GM12878 (cell line): Measurements from ENCODE around the gene NCKAP5. TPM values are rescaled to one million over a fixed set of nuclear protein-coding genes. Genes with fewer than 3 reads are reported as not detected.

Experiments used
- ATAC-seq: fragments of 200-7000 bp; cut with Tn5 transposase; 3 replicates; pipeline ENCODE4 v1.9.1; 2020; ENCODE audit warnings: mild to moderate bottlenecking, moderate library complexity
- BruUV-seq: library from RNA; stranded (reverse); fragments of 400-500 nt; replicated peaks from 2 replicates; lab custom pipeline; 2021; lab: Mats Ljungman, UMichigan
- CTCF ChIA-PET: fragments of 300-600 bp; sonication (Branson Sonifier 250); formaldehyde crosslinking; extraction: SDS; loops from one replicate; lab custom pipeline; 2021; ENCODE audit warnings: inconsistent platforms; lab: Yijun Ruan, JAX
- POLR2A ChIA-PET: fragments of 350-600 bp; formaldehyde crosslinking; extraction: SDS; loops from one replicate; lab custom pipeline; 2021; ENCODE audit warnings: inconsistent platforms; lab: Charles Lee
- RAD21 ChIA-PET: fragments of 300-600 bp; sonication (Branson Sonifier 250); formaldehyde crosslinking; loops from one replicate; lab custom pipeline; 2023; ENCODE audit warnings: antibody characterized with exemption; ENCODE audit not compliant: unreplicated experiment; lab: Charles Lee
- SMC1A ChIA-PET: fragments of 300-600 bp; sonication (Branson Sonifier 250); formaldehyde crosslinking; loops from one replicate; lab custom pipeline; 2023; ENCODE audit not compliant: unreplicated experiment, uncharacterized antibody; lab: Charles Lee
- DNase-seq: peaks from one replicate; pipeline ENCODE4 v3.0.0-alpha.2; 2011; ENCODE audit warnings: low read depth, low spot score
- FAIRE-seq: peaks from 3 replicates; lab custom pipeline; 2011; peaks lifted over from hg19 to GRCh38; lab: Jason Lieb, UNC
- H2AFZ ChIP-seq: 2 replicates; pipeline ENCODE4 v1.6.0; 2011; ENCODE audit warnings: low read depth, low read length, control low read depth; ENCODE audit not compliant: control insufficient read depth
- H3K27ac ChIP-seq: 2 replicates; pipeline ENCODE4 v1.5.1; 2011; ENCODE audit warnings: control low read depth; ENCODE audit not compliant: control insufficient read depth, insufficient read depth
- H3K27me3 ChIP-seq, 2 experiments: replicated peaks in 1 of 2; 2 replicates each; pipeline versions ENCODE4 v1.6.0 to v1.6.1; 2011; ENCODE audit warnings: low read length in 1 of 2; ENCODE audit not compliant: control insufficient read depth in 2 of 2, insufficient read depth in 2 of 2
- H3K36me3 ChIP-seq, 2 experiments: 2 replicates each; pipeline ENCODE4 v1.5.1; 2011; ENCODE audit warnings: low read length in 1 of 2; ENCODE audit not compliant: control insufficient read depth in 2 of 2, insufficient read depth in 2 of 2
- H3K4me1 ChIP-seq: 2 replicates; pipeline ENCODE4 v1.6.1; 2011; ENCODE audit warnings: mild to moderate bottlenecking, low read length, moderate library complexity, mixed read lengths; ENCODE audit not compliant: control insufficient read depth, insufficient read depth
- H3K4me2 ChIP-seq: 2 replicates; pipeline ENCODE4 v1.6.0; 2011; ENCODE audit warnings: control low read depth; ENCODE audit not compliant: control insufficient read depth, insufficient read depth
- H3K4me3 ChIP-seq: fragments of 200-600 bp; sonication (generic); 2 replicates; pipeline ENCODE4 v1.5.1; 2016
- H3K79me2 ChIP-seq: 2 replicates; pipeline ENCODE4 v1.6.0; 2011; ENCODE audit warnings: low read length; ENCODE audit not compliant: control insufficient read depth, insufficient read depth
- H3K9ac ChIP-seq: 2 replicates; pipeline ENCODE4 v1.8.0; 2011; ENCODE audit warnings: low read length, control low read depth, mixed read lengths; ENCODE audit not compliant: control insufficient read depth, insufficient read depth
- H3K9me3 ChIP-seq: replicated peaks from 3 replicates; pipeline ENCODE4 v1.5.1; 2011; ENCODE audit warnings: mild to moderate bottlenecking, low read length; ENCODE audit not compliant: control insufficient read depth, insufficient read depth
- H4K20me1 ChIP-seq: 2 replicates; pipeline ENCODE4 v1.6.0; 2011; ENCODE audit not compliant: control insufficient read depth, insufficient read depth
- BCL11A ChIP-seq: IDR thresholded peaks from 2 replicates; pipeline ENCODE4 v1.6.1; 2011; ENCODE audit warnings: low read depth, low read length
- IKZF1 ChIP-seq: fragments of 450-650 bp; conservative IDR thresholded peaks from 2 replicates; pipeline ENCODE4 v1.6.1; 2017; ENCODE audit warnings: antibody characterized with exemption, mild to moderate bottlenecking
- IKZF2 ChIP-seq, 2 experiments: fragments of 450-650 bp; IDR thresholded peaks; 2 replicates each; pipeline ENCODE4 v1.6.1; 2017; ENCODE audit warnings: mild to moderate bottlenecking in 2 of 2, moderate library complexity in 2 of 2
- JUNB ChIP-seq: IDR thresholded peaks from 2 replicates; pipeline ENCODE4 v1.6.1; 2016; ENCODE audit warnings: antibody characterized with exemption, mild to moderate bottlenecking
- MEF2A ChIP-seq: IDR thresholded peaks from 2 replicates; pipeline ENCODE4 v1.6.1; 2011; ENCODE audit warnings: low read depth, mild to moderate bottlenecking, low read length, moderate library complexity; ENCODE audit not compliant: insufficient read depth
- MTA2 ChIP-seq: fragments of 450-650 bp; IDR thresholded peaks from 2 replicates; pipeline ENCODE4 v1.6.1; 2016; ENCODE audit warnings: low read depth, mild to moderate bottlenecking, moderate library complexity
- MYB ChIP-seq: fragments of 150-350 bp; IDR thresholded peaks from 2 replicates; pipeline ENCODE4 v1.6.1; 2014; ENCODE audit warnings: mild to moderate bottlenecking, low read depth, low read length, borderline replicate concordance
- NFYA ChIP-seq: IDR thresholded peaks from 2 replicates; pipeline ENCODE4 v1.6.1; 2011; ENCODE audit warnings: low read depth, mild to moderate bottlenecking, low read length, improper control_type of control experiment, borderline replicate concordance
- NR2C1 ChIP-seq: fragments of 450-650 bp; IDR thresholded peaks from 2 replicates; pipeline ENCODE4 v1.6.1; 2017; ENCODE audit warnings: antibody characterized with exemption, mild to moderate bottlenecking, moderate library complexity
- SUZ12 ChIP-seq: fragments of 200-600 bp; sonication (generic); IDR thresholded peaks from one replicate; pipeline ENCODE4 v1.6.1; 2018; ENCODE audit warnings: antibody characterized with exemption, mild to moderate bottlenecking; ENCODE audit not compliant: unreplicated experiment
- TBL1XR1 ChIP-seq: IDR thresholded peaks from 2 replicates; pipeline ENCODE4 v1.6.1; 2012; ENCODE audit warnings: low read depth, low read length, improper control_type of control experiment
- TCF3 ChIP-seq: IDR thresholded peaks from 2 replicates; pipeline ENCODE4 v1.6.1; 2012; ENCODE audit warnings: low read depth, mild to moderate bottlenecking, low read length, borderline replicate concordance; ENCODE audit not compliant: insufficient read depth
- ZNF24 ChIP-seq: fragments of 450-650 bp; IDR thresholded peaks from 2 replicates; pipeline ENCODE4 v1.6.1; 2017; ENCODE audit warnings: antibody characterized with exemption, mild to moderate bottlenecking
- WGBS: methylation state at CpG from one replicate; pipeline ENCODE4 v1.1.6; 2016; ENCODE audit warnings: low lambda C conversion rate; ENCODE audit not compliant: insufficient replicate concordance, insufficient coverage; ENCODE audit errors: missing lambda C conversion rate; 5-methylcytosine and 5-hydroxymethylcytosine counted together
- in situ Hi-C: fragments of 300-500 bp; cut with MboI; formaldehyde crosslinking; loops from 9 replicates; pipeline ENCODE4 v1.14.3; 2018; ENCODE audit warnings: mixed read lengths
- intact Hi-C: fragments of 100-400 bp; cut with micrococcal nuclease; formaldehyde crosslinking; loops from one replicate; pipeline ENCODE4 v1.14.2; 2022; ENCODE audit not compliant: unreplicated experiment
- polyA plus RNA-seq, 11 experiments: library from polyadenylated mRNA; depleted of rRNA in 4 of 11; unstranded in 6 of 11; stranded (reverse) in 5 of 11; fragments of >200 nt; fragmentation: Nextera tagmentation in 4 of 11; fragmentation: Illumina TruSeq in 1 of 11; extraction: Ambion mirVana in 4 of 11; extraction: Trizol in 1 of 11; gene quantifications; 1 replicate in 1 of 11; 2 replicates in 10 of 11; pipeline versions ENCODE4 v1.2.1 to v1.2.3, GENCODE V29; 2011 to 2016; ENCODE audit warnings: inconsistent platforms in 2 of 11, missing spikeins in 2 of 11, low read depth in 1 of 11
- total RNA-seq, 4 experiments: library from RNA; depleted of rRNA in 3 of 4; stranded (reverse); fragments of >200 nt in 3 of 4; fragmentation: Illumina TruSeq in 1 of 4; extraction: Trizol in 1 of 4; gene quantifications; 2 replicates each; pipeline versions ENCODE4 v1.2.1 to v1.2.3, GENCODE V29; 2013 to 2021
- TF ChIP-seq, protein P1 (sequence below): fragments of 450-650 bp; IDR thresholded peaks from 2 replicates; pipeline ENCODE4 v1.6.1; 2016; ENCODE audit warnings: mild to moderate bottlenecking
- TF ChIP-seq, protein P2 (sequence below): fragments of 450-650 bp; IDR thresholded peaks from 2 replicates; pipeline ENCODE4 v1.6.1; 2016; ENCODE audit warnings: mild to moderate bottlenecking

The NCKAP5 gene
- total and polyA plus RNA-seq, 10 of the 15 experiments (the other 5 are each of a cell fraction or from before 2014, with no cell fraction given) = 0.06 to 0.44 (median 0.16) TPM

DNA sequence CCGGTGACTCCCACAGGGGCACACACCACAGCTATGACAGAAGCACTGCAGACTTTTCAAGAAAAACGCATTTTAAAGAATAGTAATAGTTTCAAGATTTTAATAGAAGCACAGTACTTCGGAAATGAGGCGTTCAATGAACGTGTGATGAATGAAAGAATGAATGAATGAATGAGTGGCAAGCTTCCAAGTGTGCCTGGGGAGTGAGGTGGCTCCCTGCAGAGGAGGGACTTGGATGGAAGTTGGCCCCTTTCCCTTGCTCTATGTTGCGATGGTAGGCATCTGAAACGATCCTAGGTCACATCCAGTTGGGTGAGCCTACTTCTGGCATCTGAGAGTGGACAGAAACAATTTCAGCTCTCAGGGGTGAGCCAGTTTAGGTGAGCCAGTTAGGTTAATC lies 65.6 kb downstream of the NCKAP5 start:
- SMC1A ChIA-PET = interaction anchor here (0.8 to 6.6 kb wide), 13 partner anchors 9 to 139 kb away, joined by 3 to 81 read pairs (median 3); no protein-coding TSS in a partner anchor
- CTCF ChIA-PET = interaction anchor here (1.0 to 4.2 kb wide), 7 partner anchors 10 to 84 kb away, joined by 3 to 26 read pairs (median 3); no protein-coding TSS in a partner anchor
- TF ChIP-seq ZNF24 (peak; percentile 72), BCL11A (no peak)
- ATAC-seq = no peak; the same call in 2 of the 3 replicates
- Histone ChIP-seq H3K36me3 (no peaks in the 10 kb centered on the region), H3K9me3 (no peaks in the 10 kb centered on the region), H3K9ac (no peak overlapping the region), H3K27ac (no peak overlapping the region), H2AFZ (no peak overlapping the region), H3K79me2 (no peaks in the 10 kb centered on the region), H3K4me1 (no peaks in the 10 kb centered on the region), H3K27me3 (no peaks in the 10 kb centered on the region), H3K4me2 (no peak overlapping the region), H4K20me1 (no peaks in the 10 kb centered on the region), H3K4me3 (no peak overlapping the region)
- WGBS = 36% methylated on average over 7 of the region's 7 CpGs
- no TSS peak for BruUV-seq
- in situ Hi-C loops (no loop called here), intact Hi-C loops (no loop called here)
- POLR2A ChIA-PET = interaction anchor here (0.7 to 2.1 kb wide), 3 partner anchors 9 to 82 kb away, joined by 3 to 18 read pairs (median 7); no protein-coding TSS in a partner anchor
- no peak for FAIRE-seq
- RAD21 ChIA-PET = interaction anchor here (0.6 to 3.4 kb wide), 6 partner anchors 12 to 87 kb away, joined by 4 to 28 read pairs (median 12); no protein-coding TSS in a partner anchor
- no peak for DNase-seq

DNA sequence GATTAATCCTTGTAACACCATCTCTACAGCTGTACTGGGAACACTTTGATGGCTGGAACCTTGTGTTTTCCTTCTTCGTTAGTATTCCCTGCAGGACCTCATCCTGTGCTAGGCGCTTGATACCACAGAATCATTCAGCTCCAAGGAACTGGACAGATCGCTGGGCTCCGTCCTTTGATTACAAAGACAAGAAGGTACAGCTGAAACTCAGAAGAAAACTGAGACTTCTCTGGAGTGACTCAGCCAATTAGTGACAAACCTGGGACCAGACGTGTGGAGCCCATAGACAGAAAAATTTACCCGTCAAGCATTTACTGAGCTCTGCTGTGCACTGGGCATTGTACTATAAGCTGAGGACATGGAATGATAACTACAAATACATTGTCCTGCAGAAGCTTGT lies 67.3 kb downstream of the NCKAP5 start:
- WGBS = 18% methylated on average over 6 of the region's 6 CpGs
- ATAC-seq = peak; percentile 51
- H3K4me2 ChIP-seq = no peak overlapping the region
- no peak overlapping the region for H3K9ac ChIP-seq
- no peak overlapping the region for H3K4me3 ChIP-seq
- ChIA-PET RAD21 (interaction anchor here (0.8 to 1.9 kb wide), 16 partner anchors 8 to 279 kb away, joined by 3 to 18 read pairs (median 4); no protein-coding TSS in a partner anchor), SMC1A (interaction anchor here (0.7 to 6.6 kb wide), 10 partner anchors 10 to 238 kb away, joined by 3 to 81 read pairs (median 7); no protein-coding TSS in a partner anchor), CTCF (interaction anchor here (0.6 to 1.8 kb wide), 8 partner anchors 13 to 432 kb away, joined by 3 to 18 read pairs (median 4); no protein-coding TSS in a partner anchor), POLR2A (interaction anchor here (0.9 to 1.1 kb wide), 3 partner anchors 10 to 43 kb away, joined by 3 read pairs; no protein-coding TSS in a partner anchor)
- H3K27me3 ChIP-seq = no peaks in the 10 kb centered on the region
- no peak for DNase-seq
- no peaks in the 10 kb centered on the region for H3K36me3 ChIP-seq
- no peak overlapping the region for H3K27ac ChIP-seq
- H3K79me2 ChIP-seq = no peaks in the 10 kb centered on the region
- intact Hi-C loops (no loop called here), in situ Hi-C loops (no loop called here)
- H3K4me1 ChIP-seq = no peaks in the 10 kb centered on the region
- H3K9me3 ChIP-seq = no peaks in the 10 kb centered on the region
- no peak overlapping the region for H2AFZ ChIP-seq
- H4K20me1 ChIP-seq = no peaks in the 10 kb centered on the region
- no peak for FAIRE-seq
- BruUV-seq = no TSS peak
- TF ChIP-seq, protein P1, sequence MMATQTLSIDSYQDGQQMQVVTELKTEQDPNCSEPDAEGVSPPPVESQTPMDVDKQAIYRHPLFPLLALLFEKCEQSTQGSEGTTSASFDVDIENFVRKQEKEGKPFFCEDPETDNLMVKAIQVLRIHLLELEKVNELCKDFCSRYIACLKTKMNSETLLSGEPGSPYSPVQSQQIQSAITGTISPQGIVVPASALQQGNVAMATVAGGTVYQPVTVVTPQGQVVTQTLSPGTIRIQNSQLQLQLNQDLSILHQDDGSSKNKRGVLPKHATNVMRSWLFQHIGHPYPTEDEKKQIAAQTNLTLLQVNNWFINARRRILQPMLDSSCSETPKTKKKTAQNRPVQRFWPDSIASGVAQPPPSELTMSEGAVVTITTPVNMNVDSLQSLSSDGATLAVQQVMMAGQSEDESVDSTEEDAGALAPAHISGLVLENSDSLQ = no peak
- no peak for TF ChIP-seq JUNB
- TF ChIP-seq, protein P2, sequence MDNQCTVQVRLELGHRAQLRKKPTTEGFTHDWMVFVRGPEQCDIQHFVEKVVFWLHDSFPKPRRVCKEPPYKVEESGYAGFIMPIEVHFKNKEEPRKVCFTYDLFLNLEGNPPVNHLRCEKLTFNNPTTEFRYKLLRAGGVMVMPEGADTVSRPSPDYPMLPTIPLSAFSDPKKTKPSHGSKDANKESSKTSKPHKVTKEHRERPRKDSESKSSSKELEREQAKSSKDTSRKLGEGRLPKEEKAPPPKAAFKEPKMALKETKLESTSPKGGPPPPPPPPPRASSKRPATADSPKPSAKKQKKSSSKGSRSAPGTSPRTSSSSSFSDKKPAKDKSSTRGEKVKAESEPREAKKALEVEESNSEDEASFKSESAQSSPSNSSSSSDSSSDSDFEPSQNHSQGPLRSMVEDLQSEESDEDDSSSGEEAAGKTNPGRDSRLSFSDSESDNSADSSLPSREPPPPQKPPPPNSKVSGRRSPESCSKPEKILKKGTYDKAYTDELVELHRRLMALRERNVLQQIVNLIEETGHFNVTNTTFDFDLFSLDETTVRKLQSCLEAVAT = no peak
- no peak for TF ChIP-seq TBL1XR1
- no peak for TF ChIP-seq SUZ12
- no peak for TF ChIP-seq TCF3
- TF ChIP-seq MEF2A = no peak
- 0 out of 2 replicates have a peak, but pooled peaks have one; percentile 22 for TF ChIP-seq IKZF1
- no peak for TF ChIP-seq NFYA
- TF ChIP-seq NR2C1 = no peak
- peak in 1 of 2 experiments; percentile 54; a peak in 2 of 4 replicates for TF ChIP-seq IKZF2 (IDR thresholded peaks at IDR 0.05)
- no peak for TF ChIP-seq MYB
- TF ChIP-seq MTA2 = peak; percentile 60; the same call in 1 of the 2 replicates
